ENCODE measurements around the gene PRKCG. TPM values are rescaled to one million over a fixed set of nuclear protein-coding genes. Genes with fewer than 3 reads are reported as not detected.
"Not testable (repeated sequence)": the region's sequence is repeated elsewhere in the genome, so short reads cannot be mapped to it uniquely, and the experiment has no call there.

The PRKCG gene
- total RNA-seq, 1 experiment from 2014 or later: not detected

DNA sequence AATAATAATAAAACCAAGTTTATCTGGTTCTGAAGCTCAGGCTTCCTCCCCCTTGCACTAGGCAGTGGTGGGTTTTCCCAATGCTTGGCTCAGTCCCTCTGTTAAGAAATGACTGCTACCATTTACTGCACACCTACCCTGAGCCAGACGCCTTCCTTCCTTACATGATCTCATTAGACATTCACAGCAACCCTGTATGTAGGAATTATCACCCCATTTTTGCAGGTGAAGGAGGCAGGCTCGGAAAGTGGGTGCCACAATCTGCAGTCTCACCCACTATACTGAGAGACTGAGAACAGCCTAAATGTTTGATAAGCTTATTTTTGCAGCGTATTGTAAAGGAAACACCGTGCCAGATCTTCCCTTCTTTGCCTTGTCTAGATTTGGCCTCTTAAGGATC lies 62.4 kb downstream of the PRKCG start:
- DNase-seq (ENCODE audit: low spot score): no peak

- no peak for DNase-seq (ENCODE audit: low spot score)
These were observed 62.9 kb downstream of the PRKCG start for GRCh38 chr19:53944933-53945332.

GRCh38 chr19:53945441-53945840 lies 63.4 kb downstream of the PRKCG start:
- peak; percentile 74 for DNase-seq (ENCODE audit: low spot score)

DNA sequence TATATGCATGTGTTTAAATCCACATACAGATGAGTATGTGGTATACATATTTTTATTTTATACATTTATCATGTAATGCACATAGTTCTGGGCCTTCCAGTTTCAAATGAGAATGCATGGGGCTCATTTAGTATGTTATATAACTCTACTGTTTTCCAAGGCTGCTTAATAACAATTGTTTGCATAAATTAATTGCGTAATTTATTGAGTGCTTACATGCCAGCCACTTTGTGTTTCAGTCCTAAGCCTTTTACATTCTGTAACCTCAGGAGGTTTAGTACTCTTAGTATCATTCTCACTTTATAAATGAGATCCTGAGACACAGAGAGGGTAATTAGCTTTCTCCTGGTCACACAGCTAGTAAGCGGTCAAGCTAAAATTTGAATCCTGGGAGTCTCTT lies 64.0 kb downstream of the PRKCG start:
- DNase-seq (ENCODE audit: low spot score): no peak

GRCh38 chr19:53947624-53948023 lies 65.6 kb downstream of the PRKCG start:
- no peak for DNase-seq (ENCODE audit: low spot score)

DNA sequence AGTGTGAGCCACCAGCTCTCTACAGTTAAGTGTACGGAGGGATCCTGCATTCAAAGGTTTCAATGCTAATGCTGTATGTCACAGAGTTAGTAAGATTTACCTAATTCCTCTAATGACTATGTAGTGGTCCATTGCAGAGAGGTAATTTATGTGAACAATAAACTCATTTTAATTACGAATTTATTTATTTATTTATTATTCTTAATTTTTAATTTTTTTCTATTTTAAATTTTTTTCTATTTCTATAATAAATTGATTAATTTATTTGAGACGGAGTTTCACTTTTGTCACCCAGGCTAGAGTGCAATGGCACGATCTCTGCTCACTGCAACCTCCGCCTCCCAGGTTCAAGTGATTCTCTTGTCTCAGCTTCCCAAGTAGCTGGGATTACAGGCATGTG lies 66.6 kb downstream of the PRKCG start:
- not testable (repeated sequence) for DNase-seq (ENCODE audit: low spot score)

GRCh38 chr19:53951436-53951835 lies 69.4 kb downstream of the PRKCG start:
- no peak for DNase-seq (ENCODE audit: low spot score)

- no peak for DNase-seq (ENCODE audit: low spot score)
These were observed 70.0 kb downstream of the PRKCG start for GRCh38 chr19:53951947-53952346.

DNA sequence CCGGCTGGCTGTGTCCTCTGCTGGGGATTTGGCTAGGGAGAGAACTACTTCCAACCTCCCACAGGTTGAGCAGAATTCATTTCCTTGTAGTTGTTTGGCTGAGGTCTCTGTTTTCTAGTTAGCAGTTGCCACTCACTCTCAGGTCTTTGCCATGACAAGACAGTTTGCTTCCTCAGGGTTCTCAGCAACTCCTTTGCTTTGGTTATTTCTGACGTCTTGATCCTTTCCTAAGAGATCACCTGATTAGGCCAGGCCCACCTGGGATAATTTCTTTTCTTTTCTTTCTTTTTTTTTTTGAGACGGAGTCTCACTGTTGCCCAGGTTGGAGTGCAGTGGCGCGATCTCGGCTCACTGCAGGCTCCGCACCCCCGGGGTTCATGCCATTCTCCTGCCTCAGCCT lies 71.4 kb downstream of the PRKCG start:
- no peak for DNase-seq (ENCODE audit: low spot score)

Other genes with a start within 250 kb of the PRKCG start
- 0.31 and 0.37 TPM in 2 replicates for gene NLRP12, start 57.9 kb upstream of the PRKCG start, total RNA-seq (2014; rRNA removed; shearing (Covaris generic))
- 4.8 and 17.3 TPM in 2 replicates for gene MYADM, start 14.3 kb upstream of the PRKCG start, total RNA-seq (2014; rRNA removed; shearing (Covaris generic))
- gene CACNG7, start 27.1 kb downstream of the PRKCG start, total RNA-seq (2014; rRNA removed; shearing (Covaris generic)): not detected in 2 replicates
- 0.04 and 0.14 TPM in 2 replicates for gene CACNG8, start 80.7 kb downstream of the PRKCG start, total RNA-seq (2014; rRNA removed; shearing (Covaris generic))
- 0.46 and 1.4 TPM in 2 replicates for gene CACNG6, start 109.4 kb downstream of the PRKCG start, total RNA-seq (2014; rRNA removed; shearing (Covaris generic))
- not detected in 2 replicates for gene VSTM1, start 181.7 kb downstream of the PRKCG start, total RNA-seq (2014; rRNA removed; shearing (Covaris generic))
- gene TARM1, start 199.2 kb downstream of the PRKCG start, total RNA-seq (2014; rRNA removed; shearing (Covaris generic)): not detected in 2 replicates
- 0.06 and 2.2 TPM in 2 replicates for gene OSCAR, start 218.6 kb downstream of the PRKCG start, total RNA-seq (2014; rRNA removed; shearing (Covaris generic))
- gene NDUFA3, start 220.7 kb downstream of the PRKCG start, total RNA-seq (2014; rRNA removed; shearing (Covaris generic)): 38.8 and 45.2 TPM in 2 replicates
- 37.5 and 47.8 TPM in 2 replicates for gene TFPT, start 233.5 kb downstream of the PRKCG start, total RNA-seq (2014; rRNA removed; shearing (Covaris generic))
- gene PRPF31, start 233.6 kb downstream of the PRKCG start, total RNA-seq (2014; rRNA removed; shearing (Covaris generic)): 106 and 131 TPM in 2 replicates

All from H4 (cell line).